ENCODE data around the gene SETD1B.

GRCh38 chr12:121801595-121802484 is 2.0 kb upstream of the SETD1B start:
- TF ChIP-seq EZH2 (IDR thresholded peaks at IDR 0.05; ENCODE audit: borderline replicate concordance, low read length) (no peak), CTCF (IDR thresholded peaks at IDR 0.05; ENCODE audit: low read length) (no peak)

Measured in OCI-LY1 (cell line).